HCT116 (cell line): ENCODE measurements around the gene COL20A1. TPM values are rescaled to one million over a fixed set of nuclear protein-coding genes. Genes with fewer than 3 reads are reported as not detected.

ENCODE experiments used
- ATAC-seq: fragments of 200-7000 bp; cut with Tn5 transposase; 2 replicates; pipeline ENCODE4 v1.9.1; 2020; ENCODE audit warnings: mild to moderate bottlenecking, moderate library complexity
- BruUV-seq: library from RNA; stranded (reverse); fragments of 400-500 nt; replicated peaks from 2 replicates; lab custom pipeline; 2021; lab: Mats Ljungman, UMichigan
- CTCF ChIA-PET: fragments of 300-600 bp; sonication (Branson Sonifier 250); formaldehyde crosslinking; loops from one replicate; lab custom pipeline; 2021; ENCODE audit warnings: antibody characterized with exemption; lab: Charles Lee
- POLR2A ChIA-PET: fragments of 300-600, 350-600 bp; sonication (Branson Sonifier 250); formaldehyde crosslinking; loops from one replicate; lab custom pipeline; 2021; ENCODE audit warnings: antibody characterized with exemption; lab: Charles Lee
- RAD21 ChIA-PET, 2 experiments: fragments of 300-600 bp; sonication (Branson Sonifier 250); formaldehyde crosslinking; loops; one replicate each; lab custom pipeline; 2023; ENCODE audit warnings: low total read pairs in 2 of 2; ENCODE audit not compliant: uncharacterized antibody in 2 of 2, unreplicated experiment in 2 of 2, low non-redundant PET in 1 of 2; lab: Charles Lee
- DNase-seq: peaks from one replicate; pipeline ENCODE4 v3.0.0-alpha.2; 2010; ENCODE audit warnings: low read depth, low spot score
- H2AFZ ChIP-seq: fragments of 200-600 bp; shearing (Covaris generic), sonication (generic); 2 replicates; pipeline ENCODE4 v1.6.1; 2017; ENCODE audit warnings: low read depth, mixed run types, mixed read lengths, antibody characterized with exemption, low read length; ENCODE audit not compliant: poor library complexity, severe bottlenecking
- H3K27ac ChIP-seq: 2 replicates; pipeline ENCODE4 v1.5.1; 2012; ENCODE audit warnings: low read depth, low read length
- H3K27me3 ChIP-seq: fragments of 200-600 bp; sonication (generic); 2 replicates; pipeline ENCODE4 v1.6.1; 2016; ENCODE audit warnings: mixed run types, low read length, mixed read lengths; ENCODE audit not compliant: insufficient read depth
- H3K36me3 ChIP-seq, 2 experiments: fragments of 200-500 bp in 1 of 2; fragments of 200-600 bp in 1 of 2; sonication (Bioruptor generic) in 1 of 2; sonication (generic) in 1 of 2; 2 replicates each; pipeline versions ENCODE4 v1.5.1 to v1.6.1; 2014 to 2016; ENCODE audit warnings: low read length in 2 of 2, inconsistent platforms in 1 of 2, mixed read lengths in 1 of 2, mixed run types in 1 of 2; ENCODE audit not compliant: insufficient read depth in 2 of 2, control insufficient read depth in 1 of 2
- H3K4me1 ChIP-seq, 2 experiments: fragments of 200-600 bp in 1 of 2; sonication (generic) in 1 of 2; 2 replicates each; pipeline versions ENCODE4 v1.5.1 to v1.6.1; 2012 to 2017; ENCODE audit warnings: low read length in 2 of 2, inconsistent platforms in 1 of 2, mild to moderate bottlenecking in 1 of 2, mixed read lengths in 1 of 2, mixed run types in 1 of 2, moderate library complexity in 1 of 2; ENCODE audit not compliant: insufficient read depth in 2 of 2, control insufficient read depth in 1 of 2
- H3K4me2 ChIP-seq: fragments of 200-600 bp; sonication (generic); 2 replicates; pipeline ENCODE4 v1.6.1; 2017; ENCODE audit warnings: mixed run types, low read length, mixed read lengths
- H3K4me3 ChIP-seq, 2 experiments: fragments of 200-600 bp in 1 of 2; sonication (generic) in 1 of 2; replicated peaks in 1 of 2; 2 replicates each; pipeline ENCODE4 v1.5.1; 2011 to 2016; ENCODE audit warnings: low read length in 2 of 2, control low read depth in 1 of 2, low read depth in 1 of 2, mild to moderate bottlenecking in 1 of 2, mixed read lengths in 1 of 2, mixed run types in 1 of 2
- H3K79me2 ChIP-seq: fragments of 200-600 bp; sonication (generic); 2 replicates; pipeline ENCODE4 v1.6.1; 2017; ENCODE audit warnings: mild to moderate bottlenecking, mixed run types, low read length, moderate library complexity, mixed read lengths; ENCODE audit not compliant: insufficient read depth
- H3K9ac ChIP-seq: fragments of 200-600 bp; sonication (generic); 2 replicates; pipeline ENCODE4 v1.6.1; 2016; ENCODE audit warnings: low read length, mixed read lengths
- H3K9me2 ChIP-seq: fragments of 200-600 bp; sonication (generic), shearing (Covaris generic); 2 replicates; pipeline ENCODE4 v1.6.1; 2017; ENCODE audit warnings: mixed run types, mild to moderate bottlenecking, moderate library complexity; ENCODE audit not compliant: insufficient read depth
- H3K9me3 ChIP-seq, 2 experiments: fragments of 200-500 bp in 1 of 2; fragments of 200-600 bp in 1 of 2; sonication (Bioruptor generic) in 1 of 2; sonication (generic) in 1 of 2; 2 replicates each; pipeline ENCODE4 v1.6.1; 2014 to 2017; ENCODE audit warnings: low read length in 2 of 2, mixed read lengths in 2 of 2, inconsistent platforms in 1 of 2, low read depth in 1 of 2, mild to moderate bottlenecking in 1 of 2, mixed run types in 1 of 2, moderate library complexity in 1 of 2; ENCODE audit not compliant: control insufficient read depth in 1 of 2, insufficient read depth in 1 of 2
- H4K20me1 ChIP-seq: fragments of 200-600 bp; sonication (generic), shearing (Covaris generic); 2 replicates; pipeline ENCODE4 v1.6.1; 2017; ENCODE audit warnings: mixed run types, mild to moderate bottlenecking, moderate library complexity; ENCODE audit not compliant: insufficient read depth
- CBX3 ChIP-seq: IDR thresholded peaks from 2 replicates; pipeline ENCODE4 v1.6.1; 2012; ENCODE audit warnings: low read depth
- CEBPB ChIP-seq: IDR thresholded peaks from 2 replicates; pipeline ENCODE4 v1.6.1; 2012; ENCODE audit warnings: low read depth
- EGR1 ChIP-seq: IDR thresholded peaks from 2 replicates; pipeline ENCODE4 v1.6.1; 2012; ENCODE audit warnings: low read depth
- ELF1 ChIP-seq: IDR thresholded peaks from 2 replicates; pipeline ENCODE4 v1.6.1; 2012; ENCODE audit warnings: low read depth, borderline replicate concordance
- EZH2 ChIP-seq: fragments of 200-600 bp; sonication (generic); IDR thresholded peaks from 2 replicates; pipeline ENCODE4 v1.6.1; 2017; ENCODE audit warnings: antibody characterized with exemption, mixed run types
- FOSL1 ChIP-seq: IDR thresholded peaks from 2 replicates; pipeline ENCODE4 v1.6.1; 2012; ENCODE audit warnings: low read depth
- JUND ChIP-seq: IDR thresholded peaks from 2 replicates; pipeline ENCODE4 v1.6.1; 2012
- POLR2A ChIP-seq: IDR thresholded peaks from 2 replicates; pipeline ENCODE4 v1.7.0; 2011; ENCODE audit warnings: borderline replicate concordance; ENCODE audit not compliant: insufficient read depth, insufficient read length; ENCODE audit errors: extremely low read depth
- POLR2AphosphoS5 ChIP-seq: IDR thresholded peaks from 2 replicates; pipeline ENCODE4 v1.6.1; 2011; ENCODE audit warnings: mild to moderate bottlenecking, low read depth, low read length, moderate library complexity
- RAD21 ChIP-seq: IDR thresholded peaks from 2 replicates; pipeline ENCODE4 v1.6.1; 2012; ENCODE audit warnings: low read depth, mild to moderate bottlenecking
- SIN3A ChIP-seq: IDR thresholded peaks from 2 replicates; pipeline ENCODE4 v1.6.1; 2012; ENCODE audit warnings: low read depth
- SP1 ChIP-seq: IDR thresholded peaks from 2 replicates; pipeline ENCODE4 v1.6.1; 2012; ENCODE audit warnings: low read depth
- SRF ChIP-seq: IDR thresholded peaks from 2 replicates; pipeline ENCODE4 v1.6.1; 2012; ENCODE audit warnings: low read depth
- YY1 ChIP-seq: IDR thresholded peaks from 2 replicates; pipeline ENCODE4 v1.6.1; 2011; ENCODE audit warnings: low read length, low read depth, moderate library complexity, mild to moderate bottlenecking; ENCODE audit not compliant: insufficient replicate concordance; ENCODE audit errors: extremely low read depth
- ZFX ChIP-seq: fragments of 450-650 bp; IDR thresholded peaks from 2 replicates; pipeline ENCODE4 v1.6.1; 2017
- ZNF274 ChIP-seq: fragments of 200-500 bp; sonication (Bioruptor generic); IDR thresholded peaks from 2 replicates; pipeline ENCODE4 v1.6.1; 2014; ENCODE audit warnings: mild to moderate bottlenecking, low read depth, low read length, inconsistent platforms
- intact Hi-C: fragments of 100-400 bp; cut with micrococcal nuclease; formaldehyde crosslinking; loops from 2 replicates; pipeline ENCODE4 v1.10.0; 2022
- total RNA-seq: library from RNA; stranded (reverse); gene quantifications from one replicate; pipeline ENCODE4 v1.2.1, GENCODE V29; 2021; ENCODE audit not compliant: unreplicated experiment
- TF ChIP-seq, protein P1 (sequence below): IDR thresholded peaks from 2 replicates; pipeline ENCODE4 v1.6.1; 2012
- TF ChIP-seq, protein P2 (sequence below): IDR thresholded peaks from 2 replicates; pipeline ENCODE4 v1.6.1; 2011; ENCODE audit warnings: mild to moderate bottlenecking, low read length, moderate library complexity; ENCODE audit not compliant: insufficient replicate concordance; ENCODE audit errors: extremely low read depth
- TF ChIP-seq, protein P3 (sequence below): IDR thresholded peaks from 2 replicates; pipeline ENCODE4 v1.6.1; 2012
- TF ChIP-seq, protein P4 (sequence below), 3 experiments: fragments of 200-600 bp in 1 of 3; sonication (generic) in 1 of 3; IDR thresholded peaks in 2 of 3; conservative IDR thresholded peaks in 1 of 3; 2 replicates each; pipeline ENCODE4 v1.5.1; 2012 to 2017; ENCODE audit warnings: low read depth in 2 of 3, low read length in 2 of 3, antibody characterized with exemption in 1 of 3, borderline replicate concordance in 1 of 3, control low read depth in 1 of 3, mild to moderate bottlenecking in 1 of 3, mixed read lengths in 1 of 3, mixed run types in 1 of 3, moderate library complexity in 1 of 3; ENCODE audit not compliant: insufficient read depth in 1 of 3

The COL20A1 gene
- total RNA-seq, 1 experiment from 2014 or later: 0.34 TPM

DNA sequence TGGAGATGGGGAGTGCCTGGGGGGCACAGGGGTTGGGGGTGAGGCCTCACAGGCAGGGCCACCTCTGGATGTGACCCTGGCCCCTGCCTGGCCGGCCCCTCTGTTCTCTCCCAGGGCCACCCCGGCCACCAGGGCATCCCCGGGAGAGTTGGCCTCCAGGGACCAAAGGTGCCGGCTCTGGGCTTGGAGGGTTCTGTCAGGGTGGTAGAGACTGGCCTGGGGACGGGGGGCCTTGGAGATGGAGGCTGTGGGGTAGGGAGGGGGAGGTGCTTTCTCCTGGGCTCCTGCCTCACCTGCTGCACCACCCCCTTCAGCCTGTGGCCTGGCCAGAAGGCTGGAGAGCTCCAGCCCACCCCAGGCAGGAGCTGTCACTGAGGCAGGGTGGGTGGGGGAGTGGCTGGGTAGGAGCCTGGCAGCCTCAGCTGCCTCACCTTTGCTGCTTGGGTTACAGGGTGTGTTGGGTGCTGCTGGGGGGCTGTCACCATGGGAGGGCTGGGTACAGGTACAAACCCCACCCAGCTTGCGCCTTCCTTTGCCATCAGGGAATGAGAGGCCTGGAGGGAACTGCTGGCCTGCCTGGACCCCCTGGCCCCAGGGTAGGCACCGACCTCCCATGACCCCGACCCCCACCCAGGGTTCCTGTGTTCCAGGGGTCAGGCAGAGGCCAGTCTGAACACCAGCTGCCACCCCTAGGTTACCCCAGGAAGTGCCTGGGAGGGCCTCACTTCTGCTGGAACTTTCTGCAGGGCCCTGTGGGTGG, 32.7 kb downstream of the COL20A1 start:
- H3K79me2 ChIP-seq: no peaks in the 10 kb centered on the region
- POLR2A ChIA-PET: no interaction called here
- RAD21 ChIA-PET: no interaction called here
- H3K27ac ChIP-seq: peak overlapping the region; percentile 57; the same call in 1 of the 2 replicates
- ATAC-seq: no peak
- no TSS peak for BruUV-seq
- H3K4me3 ChIP-seq: no peak overlapping the region
- H2AFZ ChIP-seq: no peak overlapping the region
- no peaks in the 10 kb centered on the region for H3K9me3 ChIP-seq
- no peaks in the 10 kb centered on the region for H3K27me3 ChIP-seq
- TF ChIP-seq, protein P1, sequence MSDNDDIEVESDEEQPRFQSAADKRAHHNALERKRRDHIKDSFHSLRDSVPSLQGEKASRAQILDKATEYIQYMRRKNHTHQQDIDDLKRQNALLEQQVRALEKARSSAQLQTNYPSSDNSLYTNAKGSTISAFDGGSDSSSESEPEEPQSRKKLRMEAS: no peak
- TF ChIP-seq SP1 (no peak), ELF1 (no peak), POLR2A (no peak), ZFX (no peak), POLR2AphosphoS5 (no peak), FOSL1 (no peak), EGR1 (no peak), ZNF274 (no peak), JUND (no peak), EZH2 (no peak), CEBPB (no peak), SRF (no peak), RAD21 (no peak), SIN3A (no peak), YY1 (no peak), CBX3 (no peak)
- TF ChIP-seq, protein P2, sequence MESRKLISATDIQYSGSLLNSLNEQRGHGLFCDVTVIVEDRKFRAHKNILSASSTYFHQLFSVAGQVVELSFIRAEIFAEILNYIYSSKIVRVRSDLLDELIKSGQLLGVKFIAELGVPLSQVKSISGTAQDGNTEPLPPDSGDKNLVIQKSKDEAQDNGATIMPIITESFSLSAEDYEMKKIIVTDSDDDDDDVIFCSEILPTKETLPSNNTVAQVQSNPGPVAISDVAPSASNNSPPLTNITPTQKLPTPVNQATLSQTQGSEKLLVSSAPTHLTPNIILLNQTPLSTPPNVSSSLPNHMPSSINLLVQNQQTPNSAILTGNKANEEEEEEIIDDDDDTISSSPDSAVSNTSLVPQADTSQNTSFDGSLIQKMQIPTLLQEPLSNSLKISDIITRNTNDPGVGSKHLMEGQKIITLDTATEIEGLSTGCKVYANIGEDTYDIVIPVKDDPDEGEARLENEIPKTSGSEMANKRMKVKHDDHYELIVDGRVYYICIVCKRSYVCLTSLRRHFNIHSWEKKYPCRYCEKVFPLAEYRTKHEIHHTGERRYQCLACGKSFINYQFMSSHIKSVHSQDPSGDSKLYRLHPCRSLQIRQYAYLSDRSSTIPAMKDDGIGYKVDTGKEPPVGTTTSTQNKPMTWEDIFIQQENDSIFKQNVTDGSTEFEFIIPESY: no peak
- TF ChIP-seq, protein P3, sequence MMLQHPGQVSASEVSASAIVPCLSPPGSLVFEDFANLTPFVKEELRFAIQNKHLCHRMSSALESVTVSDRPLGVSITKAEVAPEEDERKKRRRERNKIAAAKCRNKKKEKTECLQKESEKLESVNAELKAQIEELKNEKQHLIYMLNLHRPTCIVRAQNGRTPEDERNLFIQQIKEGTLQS: no peak
- TF ChIP-seq, protein P4, sequence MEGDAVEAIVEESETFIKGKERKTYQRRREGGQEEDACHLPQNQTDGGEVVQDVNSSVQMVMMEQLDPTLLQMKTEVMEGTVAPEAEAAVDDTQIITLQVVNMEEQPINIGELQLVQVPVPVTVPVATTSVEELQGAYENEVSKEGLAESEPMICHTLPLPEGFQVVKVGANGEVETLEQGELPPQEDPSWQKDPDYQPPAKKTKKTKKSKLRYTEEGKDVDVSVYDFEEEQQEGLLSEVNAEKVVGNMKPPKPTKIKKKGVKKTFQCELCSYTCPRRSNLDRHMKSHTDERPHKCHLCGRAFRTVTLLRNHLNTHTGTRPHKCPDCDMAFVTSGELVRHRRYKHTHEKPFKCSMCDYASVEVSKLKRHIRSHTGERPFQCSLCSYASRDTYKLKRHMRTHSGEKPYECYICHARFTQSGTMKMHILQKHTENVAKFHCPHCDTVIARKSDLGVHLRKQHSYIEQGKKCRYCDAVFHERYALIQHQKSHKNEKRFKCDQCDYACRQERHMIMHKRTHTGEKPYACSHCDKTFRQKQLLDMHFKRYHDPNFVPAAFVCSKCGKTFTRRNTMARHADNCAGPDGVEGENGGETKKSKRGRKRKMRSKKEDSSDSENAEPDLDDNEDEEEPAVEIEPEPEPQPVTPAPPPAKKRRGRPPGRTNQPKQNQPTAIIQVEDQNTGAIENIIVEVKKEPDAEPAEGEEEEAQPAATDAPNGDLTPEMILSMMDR (IDR thresholded peaks at IDR 0.05 in 2 of 3, conservative IDR thresholded peaks at IDR 0.05 in 1 of 3; ENCODE audit: borderline replicate concordance in 1 of 3, insufficient read depth in 1 of 3, low read depth in 2 of 3, low read length in 2 of 3): no peak
- no peak overlapping the region for H3K9ac ChIP-seq
- peak overlapping the region; percentile 28; the same call in 1 of the 2 replicates for H3K4me2 ChIP-seq
- no peaks in the 10 kb centered on the region for H4K20me1 ChIP-seq
- H3K9me2 ChIP-seq: no peaks in the 10 kb centered on the region
- intact Hi-C loops: no loop called here
- CTCF ChIA-PET: no interaction called here
- peaks cover 0 to 8% of the 10 kb centered on the region in 2 experiments; a peak in 2 of 4 replicates for H3K4me1 ChIP-seq
- H3K36me3 ChIP-seq: no peaks in the 10 kb centered on the region
- DNase-seq: no peak
